ENCODE results near the gene DIAPH3.

DNA sequence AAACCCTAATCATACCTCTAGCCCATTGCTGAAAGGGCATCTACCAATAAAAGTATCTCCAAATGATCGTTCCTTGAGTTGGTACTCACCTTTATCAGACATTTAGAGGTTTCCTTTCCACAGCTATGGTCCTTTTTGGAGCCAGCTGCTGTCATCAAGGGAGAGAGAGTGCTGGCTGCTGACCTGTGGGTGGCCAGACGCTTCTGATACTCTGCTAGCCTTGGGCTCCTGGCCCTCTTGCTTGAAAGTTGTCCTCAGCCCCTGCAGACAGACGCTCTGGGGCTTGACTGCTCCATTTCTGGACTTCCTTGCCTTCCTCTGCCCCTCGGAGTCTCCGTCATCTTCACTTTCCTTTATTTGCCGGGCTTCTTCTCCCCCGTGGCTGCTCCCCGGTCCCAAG, 499.1 kb downstream of the DIAPH3 start:
- TF ChIP-seq, protein P1, sequence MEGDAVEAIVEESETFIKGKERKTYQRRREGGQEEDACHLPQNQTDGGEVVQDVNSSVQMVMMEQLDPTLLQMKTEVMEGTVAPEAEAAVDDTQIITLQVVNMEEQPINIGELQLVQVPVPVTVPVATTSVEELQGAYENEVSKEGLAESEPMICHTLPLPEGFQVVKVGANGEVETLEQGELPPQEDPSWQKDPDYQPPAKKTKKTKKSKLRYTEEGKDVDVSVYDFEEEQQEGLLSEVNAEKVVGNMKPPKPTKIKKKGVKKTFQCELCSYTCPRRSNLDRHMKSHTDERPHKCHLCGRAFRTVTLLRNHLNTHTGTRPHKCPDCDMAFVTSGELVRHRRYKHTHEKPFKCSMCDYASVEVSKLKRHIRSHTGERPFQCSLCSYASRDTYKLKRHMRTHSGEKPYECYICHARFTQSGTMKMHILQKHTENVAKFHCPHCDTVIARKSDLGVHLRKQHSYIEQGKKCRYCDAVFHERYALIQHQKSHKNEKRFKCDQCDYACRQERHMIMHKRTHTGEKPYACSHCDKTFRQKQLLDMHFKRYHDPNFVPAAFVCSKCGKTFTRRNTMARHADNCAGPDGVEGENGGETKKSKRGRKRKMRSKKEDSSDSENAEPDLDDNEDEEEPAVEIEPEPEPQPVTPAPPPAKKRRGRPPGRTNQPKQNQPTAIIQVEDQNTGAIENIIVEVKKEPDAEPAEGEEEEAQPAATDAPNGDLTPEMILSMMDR (IDR thresholded peaks at IDR 0.05): no peak
- no peak for TF ChIP-seq ZFX (IDR thresholded peaks at IDR 0.05; ENCODE audit: borderline replicate concordance)

Measured in 22Rv1 (cell line).